T-helper 9 cell (primary cell): ENCODE data around the gene SLC44A4.
"Not testable (repeated sequence)": the region's sequence is repeated elsewhere in the genome, so short reads cannot be mapped to it uniquely, and the experiment has no call there.

Experiments used
- DNase-seq: peaks from one replicate; pipeline ENCODE4 v3.0.0-alpha.2; 2020

SLC44A4 gene

GRCh38 chr6:31851980-31852718 is 26.6 kb downstream of the SLC44A4 start:
- not testable (repeated sequence) for DNase-seq

GRCh38 chr6:31851485-31851832 is 27.3 kb downstream of the SLC44A4 start:
- DNase-seq = no peak

GRCh38 chr6:31850765-31851484 is 27.9 kb downstream of the SLC44A4 start:
- DNase-seq = no peak

- no peak for DNase-seq
Measured at GRCh38 chr6:31847276-31847978, 31.4 kb downstream of the SLC44A4 start.

- no peak for DNase-seq
Measured at GRCh38 chr6:31844507-31844906, 34.3 kb downstream of the SLC44A4 start.

GRCh38 chr6:31842053-31842452 is 36.7 kb downstream of the SLC44A4 start:
- DNase-seq = no peak

GRCh38 chr6:31839779-31840126 is 39.0 kb downstream of the SLC44A4 start:
- not testable (repeated sequence) for DNase-seq

GRCh38 chr6:31838968-31839367 is 39.8 kb downstream of the SLC44A4 start:
- DNase-seq = no peak

- not testable (repeated sequence) for DNase-seq
Measured at GRCh38 chr6:31838114-31838553, 40.7 kb downstream of the SLC44A4 start.

GRCh38 chr6:31837369-31838113 is 41.3 kb downstream of the SLC44A4 start:
- no peak for DNase-seq

GRCh38 chr6:31836474-31837368 is 42.1 kb downstream of the SLC44A4 start:
- no peak for DNase-seq

GRCh38 chr6:31836047-31836473 is 42.7 kb downstream of the SLC44A4 start:
- DNase-seq = no peak

- peak; percentile 71 for DNase-seq
Measured at GRCh38 chr6:31834367-31835250, 44.2 kb downstream of the SLC44A4 start.

- DNase-seq = no peak
Measured at GRCh38 chr6:31831350-31832215, 47.2 kb downstream of the SLC44A4 start.

- no peak for DNase-seq
Measured at GRCh38 chr6:31830886-31831335, 47.9 kb downstream of the SLC44A4 start.

- no peak for DNase-seq
Measured at GRCh38 chr6:31829633-31830283, 49.0 kb downstream of the SLC44A4 start.

GRCh38 chr6:31827286-31828079 is 51.3 kb downstream of the SLC44A4 start, which contains the start of gene HSPA1B:
Gene HSPA1B (plus strand): TSS chr6:31827738. CDS start chr6:31827951, 213 bp downstream.
- peak; percentile 70 for DNase-seq

- DNase-seq = no peak
Measured at GRCh38 chr6:31826793-31827285, 52.0 kb downstream of the SLC44A4 start.
